Stimulated activated naive CD8-positive, alpha-beta T cell treated with anti-CD3 and anti-CD28 coated beads, Interleukin-15, Interleukin-2, amounts not matched to agents 100 U/mL and 50 U/mL, for 24 hours (primary cell): ENCODE measurements around the gene ATP2B2.
"Not testable (repeated sequence)": the region's sequence is repeated elsewhere in the genome, so short reads cannot be mapped to it uniquely, and the experiment has no call there.

Experiments
- ATAC-seq: fragments of 150-1000 bp; cut with Tn5 transposase; one replicate; pipeline ENCODE4 v1.10.0; 2021
- DNase-seq: peaks from one replicate; pipeline ENCODE4 v3.0.0; 2021

ATP2B2 gene

GRCh38 chr3:10382892-10383849 lies 122.2 kb downstream of the ATP2B2 start:
- DNase-seq (no peak), ATAC-seq (no peak)

GRCh38 chr3:10382445-10382844 lies 122.9 kb downstream of the ATP2B2 start:
- ATAC-seq, DNase-seq: not testable (repeated sequence)

- no peak for DNase-seq
- ATAC-seq = no peak
These were observed 124.0 kb downstream of the ATP2B2 start for GRCh38 chr3:10381336-10381735.

GRCh38 chr3:10380906-10381305 lies 124.5 kb downstream of the ATP2B2 start:
- ATAC-seq (no peak), DNase-seq (no peak)

GRCh38 chr3:10379961-10380360 lies 125.4 kb downstream of the ATP2B2 start:
- no peak for ATAC-seq
- DNase-seq = no peak

- no peak for DNase-seq
These were observed 126.2 kb downstream of the ATP2B2 start for GRCh38 chr3:10379161-10379560.

GRCh38 chr3:10378742-10379141 lies 126.6 kb downstream of the ATP2B2 start:
- ATAC-seq = no peak
- no peak for DNase-seq

More at GRCh38 chr3:10379161-10379560, 126.2 kb downstream of the ATP2B2 start:
- ATAC-seq = no peak

GRCh38 chr3:10378246-10378645 lies 127.1 kb downstream of the ATP2B2 start:
- DNase-seq = no peak

GRCh38 chr3:10377148-10377725 lies 128.1 kb downstream of the ATP2B2 start:
- DNase-seq (no peak), ATAC-seq (no peak)

More at GRCh38 chr3:10378246-10378645, 127.1 kb downstream of the ATP2B2 start:
- no peak for ATAC-seq

GRCh38 chr3:10376353-10376752 lies 129.0 kb downstream of the ATP2B2 start:
- ATAC-seq (no peak), DNase-seq (no peak)

- DNase-seq (no peak), ATAC-seq (no peak)
These were observed 129.9 kb downstream of the ATP2B2 start for GRCh38 chr3:10375296-10376053.

GRCh38 chr3:10374311-10374710 lies 131.1 kb downstream of the ATP2B2 start:
- DNase-seq (no peak), ATAC-seq (no peak)

GRCh38 chr3:10373686-10374261 lies 131.6 kb downstream of the ATP2B2 start:
- ATAC-seq = no peak
- DNase-seq = no peak

- ATAC-seq = no peak
- no peak for DNase-seq
These were observed 133.6 kb downstream of the ATP2B2 start for GRCh38 chr3:10371789-10372188.

GRCh38 chr3:10371167-10371566 lies 134.2 kb downstream of the ATP2B2 start:
- ATAC-seq = no peak

GRCh38 chr3:10370429-10370828 lies 135.0 kb downstream of the ATP2B2 start:
- DNase-seq (no peak), ATAC-seq (no peak)

More at GRCh38 chr3:10371167-10371566, 134.2 kb downstream of the ATP2B2 start:
- DNase-seq = no peak

- ATAC-seq = no peak
- DNase-seq = no peak
These were observed 136.9 kb downstream of the ATP2B2 start for GRCh38 chr3:10368512-10368911.

GRCh38 chr3:10367506-10367905 lies 137.9 kb downstream of the ATP2B2 start:
- DNase-seq = no peak
- ATAC-seq = no peak

GRCh38 chr3:10366651-10367101 lies 138.7 kb downstream of the ATP2B2 start:
- ATAC-seq (peak; percentile 86), DNase-seq (peak; percentile 65)

- ATAC-seq = peak; percentile 19
These were observed 139.6 kb downstream of the ATP2B2 start for GRCh38 chr3:10365791-10366190.

GRCh38 chr3:10365316-10365715 lies 140.1 kb downstream of the ATP2B2 start:
- DNase-seq = no peak
- no peak for ATAC-seq

More at GRCh38 chr3:10365791-10366190, 139.6 kb downstream of the ATP2B2 start:
- peak; percentile 25 for DNase-seq

GRCh38 chr3:10364806-10365205 lies 140.6 kb downstream of the ATP2B2 start:
- ATAC-seq (no peak), DNase-seq (no peak)
